GM10266 (cell line): Measurements from ENCODE around the gene DTX4.

Source experiments
- DNase-seq: peaks from one replicate; pipeline ENCODE4 v3.0.0; 2012; ENCODE audit errors: extremely low spot score
- CTCF ChIP-seq: IDR thresholded peaks from 2 replicates; pipeline ENCODE4 v1.5.1; 2012; ENCODE audit warnings: mild to moderate bottlenecking, low read depth; ENCODE audit not compliant: control insufficient read depth, insufficient read depth; ENCODE audit errors: missing control alignments

The DTX4 gene

DNA sequence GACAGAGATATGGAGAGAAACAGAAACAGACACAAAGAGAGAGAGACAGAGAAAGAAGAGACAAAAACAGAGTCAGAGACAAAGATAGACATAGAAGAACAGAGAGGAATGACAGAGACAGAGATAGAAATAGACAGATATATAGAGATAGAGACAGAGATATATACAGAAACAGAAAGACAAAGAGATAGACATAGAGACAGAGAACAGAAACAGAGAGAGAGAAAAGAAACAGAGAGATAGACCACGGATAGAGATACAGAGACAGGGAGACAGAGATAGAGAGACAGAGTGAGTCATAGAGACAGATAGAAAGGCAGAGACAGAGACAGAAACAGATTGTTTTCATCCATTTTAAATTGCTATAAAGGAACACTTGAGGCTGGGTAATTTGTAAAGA, 53.1 kb downstream of the DTX4 start:
- TF ChIP-seq CTCF, result no peak
- no peak for DNase-seq

DNA sequence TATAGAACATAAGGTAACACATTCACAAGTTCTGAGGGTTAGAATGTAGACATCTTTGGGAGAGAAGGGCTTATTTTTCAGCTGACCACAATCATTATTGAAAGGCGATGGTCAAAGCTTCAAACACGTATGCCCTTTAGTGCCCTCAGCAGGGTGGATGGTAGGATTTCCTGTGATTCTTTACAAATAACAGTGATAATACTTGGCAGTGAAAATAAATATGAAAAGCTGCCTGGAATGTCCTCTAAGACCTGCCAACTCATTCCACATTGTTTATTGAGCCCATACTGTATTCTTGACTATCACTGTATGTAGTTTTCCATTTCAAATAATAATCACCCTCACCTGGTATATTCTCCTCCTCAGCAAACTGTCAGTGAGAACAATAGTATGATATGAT, 54.5 kb downstream of the DTX4 start:
- no peak for TF ChIP-seq CTCF
- no peak for DNase-seq

DNA sequence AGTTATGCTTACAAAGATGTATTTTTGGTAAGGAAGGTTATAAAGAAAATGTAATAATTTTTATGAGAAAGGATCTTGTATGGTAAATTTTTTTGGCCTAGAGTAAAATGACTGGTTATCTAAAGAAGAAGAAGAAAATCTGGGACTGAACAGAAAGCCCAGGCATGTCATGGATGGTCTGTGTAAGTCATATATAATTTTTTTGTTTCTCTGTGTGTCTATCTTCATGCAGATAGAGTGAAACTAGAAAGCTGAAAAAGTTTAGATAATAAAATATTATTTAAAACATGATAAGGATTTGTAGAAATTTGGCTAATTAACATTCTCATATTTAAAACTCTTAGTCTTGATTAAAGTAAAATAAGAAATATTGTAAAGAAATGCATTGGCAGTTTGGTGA, 68.4 kb downstream of the DTX4 start:
- TF ChIP-seq CTCF, result no peak
- no peak for DNase-seq

DNA sequence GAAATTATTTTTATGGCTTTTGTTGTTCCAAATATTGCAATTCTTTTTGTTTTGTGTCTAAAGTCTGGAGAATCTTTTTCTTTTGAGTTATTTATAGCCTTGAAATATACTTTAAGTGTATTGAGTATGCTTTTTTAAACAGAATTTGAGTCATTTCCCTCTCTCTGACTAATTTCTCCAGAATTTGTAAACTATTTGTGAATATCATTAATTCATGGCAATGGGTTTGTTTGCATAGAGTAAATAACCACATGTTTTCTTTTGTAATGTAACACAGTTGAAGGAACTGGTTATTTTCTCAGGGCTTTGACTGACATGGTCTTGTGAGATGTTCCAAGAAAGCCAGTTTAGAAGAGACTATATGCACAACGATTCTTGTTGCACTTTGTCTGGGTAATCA, 71.7 kb downstream of the DTX4 start:
- DNase-seq, result no peak
- no peak for TF ChIP-seq CTCF

GRCh38 chr11:59247531-59248227, 75.7 kb downstream of the DTX4 start:
- TF ChIP-seq CTCF, result no peak
- DNase-seq, result no peak

- DNase-seq, result no peak
- no peak for TF ChIP-seq CTCF
Measured at GRCh38 chr11:59249535-59249934, 77.6 kb downstream of the DTX4 start.

DNA sequence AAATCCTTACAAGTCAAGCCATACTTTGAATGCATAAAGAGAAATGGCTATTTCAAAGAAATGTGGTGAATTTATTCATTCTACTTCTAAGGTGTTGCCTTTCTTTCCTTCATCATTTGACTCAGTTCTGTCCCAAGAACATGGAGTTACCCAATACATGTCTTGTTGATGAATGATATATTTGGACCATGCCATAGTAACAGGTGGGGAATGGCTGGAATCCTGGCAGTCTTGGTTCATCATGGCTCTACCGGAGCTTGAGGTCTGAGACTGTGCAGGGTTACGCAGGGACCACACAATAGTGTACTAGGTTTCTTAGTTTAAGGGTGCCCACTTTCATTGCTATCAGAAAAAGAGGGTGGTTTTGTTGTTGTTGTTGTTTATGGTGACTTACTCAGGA, 81.1 kb downstream of the DTX4 start:
- TF ChIP-seq CTCF, result no peak
- no peak for DNase-seq
